ENCODE measurements around the gene CSF2. TPM values are rescaled to one million over a fixed set of nuclear protein-coding genes. Genes with fewer than 3 reads are reported as not detected.

The CSF2 gene
- total RNA-seq: not detected in 2 replicates

GRCh38 chr5:132073231-132074013 lies at the start of gene CSF2:
CSF2 (plus strand) TSS chr5:132073789; CDS start chr5:132073824, 35 bp downstream.

GRCh38 chr5:132060501-132061161 lies 13.0 kb upstream of the CSF2 start, which contains the start of gene IL3:
IL3 (plus strand) TSS chr5:132060655; CDS start chr5:132060707, 52 bp downstream.

Other genes starting within 250 kb of the CSF2 start
- not detected in 2 replicates for gene MEIKIN, start 128.1 kb upstream of the CSF2 start, total RNA-seq
- under 0.01 and 0.17 TPM in 2 replicates for gene ACSL6, start 62.1 kb upstream of the CSF2 start, total RNA-seq
- gene IL3, start 13.1 kb upstream of the CSF2 start, total RNA-seq: not detected in 2 replicates
- 199 and 465 TPM in 2 replicates for gene P4HA2, start 154.1 kb downstream of the CSF2 start, total RNA-seq
- 49.3 and 72.6 TPM in 2 replicates for gene PDLIM4, start 183.9 kb downstream of the CSF2 start, total RNA-seq
- 1.2 and 4.4 TPM in 2 replicates for gene SLC22A4, start 220.6 kb downstream of the CSF2 start, total RNA-seq

All from bronchial smooth muscle cell (primary cell).